ENCODE measurements around the gene FKBP3. TPM values are rescaled to one million over a fixed set of nuclear protein-coding genes. Genes with fewer than 3 reads are reported as not detected.

Gene FKBP3
- total RNA-seq, 1 experiment from 2014 or later: 157 TPM

- no peak overlapping the region for H3K9ac ChIP-seq (ENCODE audit: extremely low read depth, insufficient read length, low read length)
- no peaks in the 10 kb centered on the region for H3K27me3 ChIP-seq (ENCODE audit: insufficient read depth, low read length)
- no CpG with 5 or more reads among the region's 3 CpGs for whole genome bisulfite sequencing (ENCODE audit: extremely low coverage, insufficient read length, low lambda C conversion rate)
- no peak overlapping the region for H3K14ac ChIP-seq (ENCODE audit: insufficient read depth, low read length)
- no peak overlapping the region for H3T11ph ChIP-seq (ENCODE audit: low read length)
- TF ChIP-seq CTCF (conservative IDR thresholded peaks at IDR 0.05): no peak
- no peak overlapping the region for H2BK12ac ChIP-seq (ENCODE audit: insufficient read length, low read depth, low read length)
- H3K9me3 Mint-ChIP-seq: no peaks in the 10 kb centered on the region
- H2AK5ac ChIP-seq (ENCODE audit: insufficient read length, low read length): no peak overlapping the region
- H3K23me2 ChIP-seq (ENCODE audit: insufficient read length, low read depth, low read length, poor library complexity, severe bottlenecking): no peaks in the 10 kb centered on the region
- no peaks in the 10 kb centered on the region for H3K79me1 ChIP-seq (ENCODE audit: insufficient read depth, low read depth, low read length, poor library complexity, severe bottlenecking)
- no peaks in the 10 kb centered on the region for H3K27me3 Mint-ChIP-seq (ENCODE audit: low read depth)
- H3K9me3 ChIP-seq (ENCODE audit: control insufficient read depth, low read depth, low read length): no peaks in the 10 kb centered on the region
- H3K27ac Mint-ChIP-seq: no peak overlapping the region; a peak in 1 of 7 replicates
- no peaks in the 10 kb centered on the region for H4K20me1 ChIP-seq (ENCODE audit: control insufficient read depth, insufficient read depth, insufficient read length)
- no peak overlapping the region for H2AFZ ChIP-seq (ENCODE audit: low read length)
- no peaks in the 10 kb centered on the region for H3K79me2 ChIP-seq (ENCODE audit: insufficient read depth, low read length)
- no peak overlapping the region for H3K56ac ChIP-seq (ENCODE audit: insufficient read length, low read depth, low read length)
- H4K8ac ChIP-seq (replicated peaks; ENCODE audit: insufficient read length, low read depth, low read length): no peak overlapping the region
- no peak overlapping the region for H3K4ac ChIP-seq (ENCODE audit: low read depth, low read length)
- H2BK20ac ChIP-seq (ENCODE audit: low read depth, low read length, poor library complexity, severe bottlenecking): no peak overlapping the region
- DNase-seq: no peak
- H3K23ac ChIP-seq (ENCODE audit: insufficient read length, low read depth, low read length): no peak overlapping the region
- peaks cover 19 to 81% (median 63%) of the 10 kb centered on the region in 3 experiments; a peak in 6 of 7 replicates for H3K36me3 Mint-ChIP-seq (ENCODE audit: insufficient read depth in 1 of 3, low read depth in 3 of 3)
- H4K91ac ChIP-seq (ENCODE audit: insufficient read length, low read depth, low read length): no peak overlapping the region
- H2BK5ac ChIP-seq (ENCODE audit: insufficient read length, low read length): no peak overlapping the region
- no peak overlapping the region for H3K27ac ChIP-seq (ENCODE audit: insufficient read length, low read depth, low read length)
- H2BK15ac ChIP-seq (ENCODE audit: low read depth, low read length): no peak overlapping the region
- H3K4me1 Mint-ChIP-seq: no peaks in the 10 kb centered on the region
- no peak overlapping the region for H4K5ac ChIP-seq (ENCODE audit: insufficient read length, low read depth, low read length)
- H2BK120ac ChIP-seq (ENCODE audit: low read depth, low read length, poor library complexity, severe bottlenecking): no peak overlapping the region
- no peaks in the 10 kb centered on the region for H3K4me1 ChIP-seq (ENCODE audit: insufficient read depth, low read length)
- no peak overlapping the region for H3K4me3 Mint-ChIP-seq
- no peak overlapping the region for H3K4me2 ChIP-seq (ENCODE audit: insufficient read depth, insufficient read length, low read length)
- no peak overlapping the region for H3K18ac ChIP-seq (ENCODE audit: insufficient read length, low read depth, low read length)
Measured at GRCh38 chr14:45114327-45114726, 20.0 kb downstream of the FKBP3 start.

Data from H9 (cell line).